Measurements from ENCODE around the gene ADAP2. TPM values are rescaled to one million over a fixed set of nuclear protein-coding genes. Genes with fewer than 3 reads are reported as not detected.

The ADAP2 gene
- total and polyA plus RNA-seq, 2 experiments from 2014 or later = 0.94 TPM

GRCh38 chr17:30947796-30948195 lies 26.1 kb downstream of the ADAP2 start:
- H3K4me1 ChIP-seq (ENCODE audit: insufficient read depth) = no peaks in the 10 kb centered on the region
- H3K36me3 ChIP-seq (ENCODE audit: insufficient read depth) = no peaks in the 10 kb centered on the region
- no peaks in the 10 kb centered on the region for H3F3A ChIP-seq (replicated peaks; ENCODE audit: low read depth)
- H4K20me1 ChIP-seq (replicated peaks; ENCODE audit: insufficient read depth) = no peaks in the 10 kb centered on the region
- DNase-seq (ENCODE audit: low spot score) = no peak
- H3K27me3 ChIP-seq (ENCODE audit: insufficient read depth) = no peaks in the 10 kb centered on the region
- H3K79me2 ChIP-seq (replicated peaks; ENCODE audit: insufficient read depth) = no peaks in the 10 kb centered on the region
- no peaks in the 10 kb centered on the region for H3K4me1 Mint-ChIP-seq
- H3K9me2 ChIP-seq (ENCODE audit: insufficient read depth) = no peaks in the 10 kb centered on the region
- H3K27me3 Mint-ChIP-seq (ENCODE audit: insufficient read depth, low read depth, poor library complexity) = peaks cover 6% of the 10 kb centered on the region
- peak overlapping the region; percentile 18; the same call in 1 of the 2 replicates for H2AFZ ChIP-seq
- H3K9me3 Mint-ChIP-seq = no peaks in the 10 kb centered on the region
- no peaks in the 10 kb centered on the region for H3K36me3 Mint-ChIP-seq (ENCODE audit: low read depth)
- H3K4me3 Mint-ChIP-seq = no peak overlapping the region
- H3K4me3 ChIP-seq = no peak overlapping the region
- no peak for TF ChIP-seq STAT1 (IDR thresholded peaks at IDR 0.05; ENCODE audit: unreplicated experiment)
- TF ChIP-seq NANOG (IDR thresholded peaks at IDR 0.05; ENCODE audit: borderline replicate concordance) = no peak
- no peak for TF ChIP-seq ZNF331 (CRISPR knock-in tag; IDR thresholded peaks at IDR 0.05; ENCODE audit: low read depth)
- TF ChIP-seq EZH2phosphoT487 (IDR thresholded peaks at IDR 0.05; ENCODE audit: unreplicated experiment) = no peak
- H3K4me2 ChIP-seq = no peak overlapping the region
- no peak overlapping the region for H3K27ac Mint-ChIP-seq
- H3K27ac ChIP-seq (ENCODE audit: low read depth) = no peak overlapping the region
- ATAC-seq = no peak

GRCh38 chr17:30950189-30950588 lies 28.4 kb downstream of the ADAP2 start:
- Histone ChIP-seq H3K4me2 (no peak overlapping the region), H3K4me1 (ENCODE audit: insufficient read depth) (no peaks in the 10 kb centered on the region), H3K27me3 (ENCODE audit: insufficient read depth) (no peaks in the 10 kb centered on the region), H3F3A (replicated peaks; ENCODE audit: low read depth) (no peaks in the 10 kb centered on the region), H3K79me2 (replicated peaks; ENCODE audit: insufficient read depth) (no peaks in the 10 kb centered on the region), H3K36me3 (ENCODE audit: insufficient read depth) (no peaks in the 10 kb centered on the region), H3K4me3 (no peak overlapping the region), H4K20me1 (replicated peaks; ENCODE audit: insufficient read depth) (no peaks in the 10 kb centered on the region), H3K27ac (ENCODE audit: low read depth) (no peak overlapping the region), H2AFZ (no peak overlapping the region), H3K9me2 (ENCODE audit: insufficient read depth) (no peaks in the 10 kb centered on the region)
- H3K27ac Mint-ChIP-seq = no peak overlapping the region
- ATAC-seq (no peak), DNase-seq (ENCODE audit: low spot score) (no peak)
- H3K4me1 Mint-ChIP-seq = no peaks in the 10 kb centered on the region
- TF ChIP-seq STAT1 (IDR thresholded peaks at IDR 0.05; ENCODE audit: unreplicated experiment) (no peak), POLR2AphosphoS5 (IDR thresholded peaks at IDR 0.05; ENCODE audit: low read depth) (no peak)
- H3K4me3 Mint-ChIP-seq = no peak overlapping the region
- no peaks in the 10 kb centered on the region for H3K9me3 Mint-ChIP-seq
- H3K36me3 Mint-ChIP-seq (ENCODE audit: low read depth) = no peaks in the 10 kb centered on the region
- H3K27me3 Mint-ChIP-seq (ENCODE audit: insufficient read depth, low read depth, poor library complexity) = peaks cover 6% of the 10 kb centered on the region

- Histone ChIP-seq H3F3A (replicated peaks; ENCODE audit: low read depth) (no peaks in the 10 kb centered on the region), H3K27me3 (ENCODE audit: insufficient read depth) (no peaks in the 10 kb centered on the region), H3K4me1 (ENCODE audit: insufficient read depth) (no peaks in the 10 kb centered on the region), H4K20me1 (replicated peaks; ENCODE audit: insufficient read depth) (no peaks in the 10 kb centered on the region), H3K4me2 (no peak overlapping the region), H3K9me2 (ENCODE audit: insufficient read depth) (no peaks in the 10 kb centered on the region), H3K79me2 (replicated peaks; ENCODE audit: insufficient read depth) (no peaks in the 10 kb centered on the region), H3K36me3 (ENCODE audit: insufficient read depth) (no peaks in the 10 kb centered on the region), H3K27ac (ENCODE audit: low read depth) (no peak overlapping the region), H2AFZ (no peak overlapping the region), H3K4me3 (no peak overlapping the region)
- ATAC-seq = no peak
- no peaks in the 10 kb centered on the region for H3K9me3 Mint-ChIP-seq
- no peaks in the 10 kb centered on the region for H3K4me1 Mint-ChIP-seq
- peaks cover 1% of the 10 kb centered on the region for H3K27me3 Mint-ChIP-seq (ENCODE audit: insufficient read depth, low read depth, poor library complexity)
- no peaks in the 10 kb centered on the region for H3K36me3 Mint-ChIP-seq (ENCODE audit: low read depth)
- DNase-seq (ENCODE audit: low spot score) = no peak
- H3K4me3 Mint-ChIP-seq = no peak overlapping the region
- H3K27ac Mint-ChIP-seq = no peak overlapping the region
- TF ChIP-seq ETS1 (IDR thresholded peaks at IDR 0.05) = no peak
- no peak for TF ChIP-seq ZNF462 (CRISPR knock-in tag; IDR thresholded peaks at IDR 0.05)
- no peak for TF ChIP-seq STAT1 (IDR thresholded peaks at IDR 0.05; ENCODE audit: unreplicated experiment)
- no peak for TF ChIP-seq POLR2AphosphoS5 (IDR thresholded peaks at IDR 0.05; ENCODE audit: low read depth)
- TF ChIP-seq ZNF114 (CRISPR knock-in tag; IDR thresholded peaks at IDR 0.05) = no peak
- TF ChIP-seq EZH2 (IDR thresholded peaks at IDR 0.05; ENCODE audit: low read depth, unreplicated experiment) = no peak
Observed at GRCh38 chr17:30950669-30951399, 29.1 kb downstream of the ADAP2 start.

All from GM23338 (cell line).